Neural cell (in vitro differentiated cells): ENCODE measurements around the gene CPLX4. TPM values are rescaled to one million over a fixed set of nuclear protein-coding genes. Genes with fewer than 3 reads are reported as not detected.

Experiments
- H2AFZ ChIP-seq: fragments of 200-600, 300-800 bp; sonication (generic), shearing (Covaris generic); 2 replicates; pipeline ENCODE4 v1.6.0; 2014; ENCODE audit warnings: low read depth, mild to moderate bottlenecking, antibody characterized with exemption, low read length, moderate library complexity
- H3F3A ChIP-seq: fragments of 200-600 bp; shearing (Covaris generic); 2 replicates; pipeline ENCODE4 v1.6.1; 2016; ENCODE audit warnings: mild to moderate bottlenecking, moderate library complexity, mixed read lengths, antibody characterized with exemption, low read length; ENCODE audit not compliant: insufficient read depth, poor library complexity, severe bottlenecking
- H3K27ac ChIP-seq: fragments of 200-600, 300-800 bp; sonication (generic), shearing (Covaris generic); 2 replicates; pipeline ENCODE4 v1.5.1; 2014; ENCODE audit warnings: mild to moderate bottlenecking, low read length, moderate library complexity
- H3K27me3 ChIP-seq: fragments of 300-800, 200-600 bp; sonication (generic), shearing (Covaris generic); 2 replicates; pipeline ENCODE4 v1.6.0; 2014; ENCODE audit warnings: mild to moderate bottlenecking, low read depth, low read length, moderate library complexity; ENCODE audit not compliant: insufficient read depth
- H3K36me3 ChIP-seq: fragments of 300-800, 200-600 bp; sonication (generic), shearing (Covaris generic); 2 replicates; pipeline ENCODE4 v1.5.1; 2014; ENCODE audit warnings: mild to moderate bottlenecking, antibody characterized with exemption, low read length, moderate library complexity; ENCODE audit not compliant: insufficient read depth
- H3K4me2 ChIP-seq: fragments of 300-800, 200-600 bp; sonication (generic), shearing (Covaris generic); 2 replicates; pipeline ENCODE4 v1.6.0; 2014; ENCODE audit warnings: mild to moderate bottlenecking, low read length
- H3K4me3 ChIP-seq: fragments of 300-800, 200-600 bp; sonication (generic), shearing (Covaris generic); 2 replicates; pipeline ENCODE4 v1.5.1; 2014; ENCODE audit warnings: mild to moderate bottlenecking, low read length, moderate library complexity
- H3K79me2 ChIP-seq: fragments of 200-600 bp; shearing (Covaris generic); replicated peaks from 2 replicates; pipeline ENCODE4 v1.6.0; 2014; ENCODE audit warnings: mild to moderate bottlenecking, low read length, moderate library complexity; ENCODE audit not compliant: insufficient read depth
- H3K9ac ChIP-seq: fragments of 300-800, 200-600 bp; sonication (generic), shearing (Covaris generic); 2 replicates; pipeline ENCODE4 v1.6.1; 2016; ENCODE audit warnings: mild to moderate bottlenecking, low read length, mixed read lengths
- H3K9me2 ChIP-seq: fragments of 200-600 bp; shearing (Covaris generic); 2 replicates; pipeline ENCODE4 v1.6.1; 2016; ENCODE audit warnings: mild to moderate bottlenecking, low read length, mixed read lengths; ENCODE audit not compliant: insufficient read depth
- H3K9me3 ChIP-seq: fragments of 200-600, 300-800 bp; sonication (generic), shearing (Covaris generic); 2 replicates; pipeline ENCODE4 v1.6.1; 2016; ENCODE audit warnings: mild to moderate bottlenecking, mixed run types, low read length, moderate library complexity, mixed read lengths
- H4K20me1 ChIP-seq: fragments of 200-600 bp; shearing (Covaris generic); 2 replicates; pipeline ENCODE4 v1.6.1; 2016; ENCODE audit warnings: mild to moderate bottlenecking, mixed run types; ENCODE audit not compliant: insufficient read depth
- CTCF ChIP-seq: fragments of 450-650 bp; IDR thresholded peaks from 2 replicates; pipeline ENCODE4 v1.5.1; 2014; ENCODE audit warnings: antibody characterized with exemption, mild to moderate bottlenecking, moderate library complexity; ENCODE audit not compliant: poor library complexity, severe bottlenecking
- EP300 ChIP-seq: fragments of 450-650 bp; conservative IDR thresholded peaks from 2 replicates; pipeline ENCODE4 v1.6.1; 2014; ENCODE audit warnings: antibody characterized with exemption, mild to moderate bottlenecking, moderate library complexity; ENCODE audit not compliant: poor library complexity, severe bottlenecking
- EZH2 ChIP-seq: fragments of 200-600, 300-800 bp; shearing (Covaris generic), sonication (generic); IDR thresholded peaks from 2 replicates; pipeline ENCODE4 v1.6.1; 2014; ENCODE audit warnings: antibody characterized with exemption, low read length, borderline replicate concordance, mild to moderate bottlenecking; ENCODE audit not compliant: insufficient read depth, poor library complexity, severe bottlenecking
- MXI1 ChIP-seq: fragments of 450-650 bp; conservative IDR thresholded peaks from 2 replicates; pipeline ENCODE4 v1.6.1; 2014; ENCODE audit warnings: antibody characterized with exemption, mild to moderate bottlenecking; ENCODE audit not compliant: poor library complexity, severe bottlenecking
- POLR2AphosphoS5 ChIP-seq: IDR thresholded peaks from 2 replicates; pipeline ENCODE4 v1.6.1; 2012
- RAD21 ChIP-seq: fragments of 450-650 bp; conservative IDR thresholded peaks from 2 replicates; pipeline ENCODE4 v1.6.1; 2014; ENCODE audit warnings: antibody characterized with exemption, mild to moderate bottlenecking, moderate library complexity
- REST ChIP-seq: IDR thresholded peaks from 2 replicates; pipeline ENCODE4 v1.6.1; 2012; ENCODE audit warnings: borderline replicate concordance
- SMC3 ChIP-seq: fragments of 450-650 bp; conservative IDR thresholded peaks from 2 replicates; pipeline ENCODE4 v1.6.1; 2014; ENCODE audit warnings: antibody characterized with exemption, mild to moderate bottlenecking, moderate library complexity; ENCODE audit not compliant: poor library complexity
- TAF1 ChIP-seq: IDR thresholded peaks from 2 replicates; pipeline ENCODE4 v1.6.1; 2012; ENCODE audit warnings: low read depth
- polyA plus RNA-seq: library from polyadenylated mRNA; depleted of rRNA; stranded (reverse); fragments of >200 nt; gene quantifications from 2 replicates; pipeline ENCODE4 v1.2.3, GENCODE V29; 2014

CPLX4 gene
- polyA plus RNA-seq, 1 donor from 2014 or later, result not detected

GRCh38 chr18:59344996-59345395, 26.5 kb upstream of the CPLX4 start:
- Histone ChIP-seq H3K27me3 (no peaks in the 10 kb centered on the region), H3K79me2 (no peaks in the 10 kb centered on the region), H2AFZ (no peak overlapping the region), H3K4me3 (no peak overlapping the region), H3K9ac (no peak overlapping the region), H3K27ac (no peak overlapping the region), H3K4me2 (no peak overlapping the region), H3K9me2 (no peaks in the 10 kb centered on the region), H3K36me3 (peaks cover 31% of the 10 kb centered on the region), H4K20me1 (no peaks in the 10 kb centered on the region), H3F3A (no peaks in the 10 kb centered on the region), H3K9me3 (peaks cover 4% of the 10 kb centered on the region)
- TF ChIP-seq TAF1 (no peak), POLR2AphosphoS5 (no peak), RAD21 (no peak), EP300 (no peak), MXI1 (no peak), CTCF (no peak), REST (no peak), SMC3 (no peak), EZH2 (no peak)

GRCh38 chr18:59343926-59344325, 25.5 kb upstream of the CPLX4 start:
- Histone ChIP-seq H3K9ac (no peak overlapping the region), H2AFZ (no peak overlapping the region), H3F3A (no peaks in the 10 kb centered on the region), H3K79me2 (no peaks in the 10 kb centered on the region), H3K27me3 (no peaks in the 10 kb centered on the region), H3K27ac (no peak overlapping the region), H3K4me2 (no peak overlapping the region), H4K20me1 (no peaks in the 10 kb centered on the region), H3K4me3 (no peak overlapping the region), H3K9me3 (peaks cover 4% of the 10 kb centered on the region), H3K9me2 (no peaks in the 10 kb centered on the region), H3K36me3 (peaks cover 39% of the 10 kb centered on the region)
- TF ChIP-seq TAF1, result no peak
- no peak for TF ChIP-seq EP300
- no peak for TF ChIP-seq POLR2AphosphoS5
- TF ChIP-seq MXI1, result no peak
- no peak for TF ChIP-seq EZH2
- no peak for TF ChIP-seq SMC3
- TF ChIP-seq CTCF, result no peak
- TF ChIP-seq RAD21, result no peak
- no peak for TF ChIP-seq REST
